RWPE1 (cell line): ENCODE data around the gene CELF6.

Experiments
- CTCF ChIA-PET: fragments of 350-600 bp; sonication (Branson Sonifier 250); formaldehyde crosslinking; extraction: SDS; loops from one replicate; lab custom pipeline; 2021; lab: Yijun Ruan, JAX
- POLR2A ChIA-PET: fragments of 400-600 bp; formaldehyde crosslinking; extraction: SDS; loops from one replicate; lab custom pipeline; 2020; ENCODE audit warnings: antibody characterized with exemption; ENCODE audit not compliant: low non-redundant PET; lab: Yijun Ruan, JAX
- DNase-seq: peaks from one replicate; pipeline ENCODE4 v3.0.0; 2012; ENCODE audit warnings: low spot score
- H3K27ac ChIP-seq: fragments of 450-650 bp; 2 replicates; pipeline ENCODE4 v1.5.1; 2017
- TF ChIP-seq, protein P1 (sequence below): fragments of 450-650 bp; conservative IDR thresholded peaks from 2 replicates; pipeline ENCODE4 v1.5.1; 2017; ENCODE audit warnings: low read depth, mild to moderate bottlenecking

CELF6 gene

DNA sequence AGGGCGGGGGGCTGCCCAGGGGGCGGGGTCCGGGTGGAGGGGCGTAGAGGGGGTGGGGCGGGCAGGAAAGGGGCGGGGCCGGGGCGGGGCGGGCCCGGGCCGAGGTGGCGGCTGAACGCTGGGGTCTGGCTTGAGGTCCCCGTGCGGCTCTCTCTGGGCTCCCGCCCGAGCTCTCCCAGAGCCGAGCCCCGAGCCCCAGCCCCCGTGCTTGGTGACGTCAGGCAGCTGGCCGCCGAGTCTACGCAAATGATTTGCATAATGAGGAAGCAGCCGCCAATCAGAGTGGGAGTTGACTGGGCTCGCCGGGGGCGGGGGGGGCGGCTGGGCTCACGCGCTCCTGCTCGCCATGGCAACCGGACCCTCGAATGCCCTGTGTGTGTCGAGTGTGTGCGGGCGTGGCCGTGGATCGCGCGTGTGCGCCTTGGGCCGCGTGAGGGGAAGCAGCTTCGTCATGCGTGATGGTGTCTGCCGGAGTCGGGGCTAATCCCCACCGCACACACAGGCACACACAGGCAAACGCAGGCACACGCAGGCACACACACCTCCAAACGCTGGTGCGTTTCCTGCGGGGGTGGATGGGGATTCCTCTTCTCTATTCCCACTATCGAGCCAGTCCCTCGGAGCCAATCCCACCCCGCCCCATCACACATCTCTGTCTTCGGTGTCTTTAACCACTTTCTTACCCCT lies at the start of gene CELF6:
Gene CELF6 (minus strand): TSS at position 173 of the 687 bp plus-strand sequence. CDS start 283 bp downstream, outside the sequence.
- ChIA-PET CTCF (no interaction called here), POLR2A (no interaction called here)
- no peak within 1 kb of the TSS for H3K27ac ChIP-seq
- peak; percentile 84 for DNase-seq
- TF ChIP-seq, protein P1, sequence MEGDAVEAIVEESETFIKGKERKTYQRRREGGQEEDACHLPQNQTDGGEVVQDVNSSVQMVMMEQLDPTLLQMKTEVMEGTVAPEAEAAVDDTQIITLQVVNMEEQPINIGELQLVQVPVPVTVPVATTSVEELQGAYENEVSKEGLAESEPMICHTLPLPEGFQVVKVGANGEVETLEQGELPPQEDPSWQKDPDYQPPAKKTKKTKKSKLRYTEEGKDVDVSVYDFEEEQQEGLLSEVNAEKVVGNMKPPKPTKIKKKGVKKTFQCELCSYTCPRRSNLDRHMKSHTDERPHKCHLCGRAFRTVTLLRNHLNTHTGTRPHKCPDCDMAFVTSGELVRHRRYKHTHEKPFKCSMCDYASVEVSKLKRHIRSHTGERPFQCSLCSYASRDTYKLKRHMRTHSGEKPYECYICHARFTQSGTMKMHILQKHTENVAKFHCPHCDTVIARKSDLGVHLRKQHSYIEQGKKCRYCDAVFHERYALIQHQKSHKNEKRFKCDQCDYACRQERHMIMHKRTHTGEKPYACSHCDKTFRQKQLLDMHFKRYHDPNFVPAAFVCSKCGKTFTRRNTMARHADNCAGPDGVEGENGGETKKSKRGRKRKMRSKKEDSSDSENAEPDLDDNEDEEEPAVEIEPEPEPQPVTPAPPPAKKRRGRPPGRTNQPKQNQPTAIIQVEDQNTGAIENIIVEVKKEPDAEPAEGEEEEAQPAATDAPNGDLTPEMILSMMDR = no peak

DNA sequence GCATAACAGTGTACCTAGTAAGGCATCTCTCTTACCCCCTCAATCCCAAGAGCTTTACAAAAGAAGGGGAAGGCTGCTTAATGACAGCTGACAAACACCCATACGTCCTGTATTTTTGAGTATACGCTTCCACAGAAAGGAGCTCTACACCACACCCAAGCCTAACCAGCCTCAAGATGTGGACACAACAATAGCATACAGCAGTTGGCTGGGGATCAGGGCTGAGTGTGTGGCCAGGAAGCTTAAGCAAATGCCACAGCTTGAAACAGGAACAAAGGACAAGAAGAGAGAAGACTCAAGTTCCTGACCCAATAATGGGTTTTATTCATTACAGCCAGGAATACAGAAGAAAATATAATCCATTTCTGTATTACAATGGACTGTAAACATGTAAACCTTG lies 48.9 kb upstream of the CELF6 start:
- TF ChIP-seq, protein P1 = no peak
- no peak for DNase-seq
- POLR2A ChIA-PET = no interaction called here
- CTCF ChIA-PET = interaction anchor here (0.6 to 0.7 kb wide), 2 partner anchors 14 to 252 kb away, joined by 3 to 5 read pairs; no protein-coding TSS in a partner anchor
- H3K27ac ChIP-seq = no peak overlapping the region

DNA sequence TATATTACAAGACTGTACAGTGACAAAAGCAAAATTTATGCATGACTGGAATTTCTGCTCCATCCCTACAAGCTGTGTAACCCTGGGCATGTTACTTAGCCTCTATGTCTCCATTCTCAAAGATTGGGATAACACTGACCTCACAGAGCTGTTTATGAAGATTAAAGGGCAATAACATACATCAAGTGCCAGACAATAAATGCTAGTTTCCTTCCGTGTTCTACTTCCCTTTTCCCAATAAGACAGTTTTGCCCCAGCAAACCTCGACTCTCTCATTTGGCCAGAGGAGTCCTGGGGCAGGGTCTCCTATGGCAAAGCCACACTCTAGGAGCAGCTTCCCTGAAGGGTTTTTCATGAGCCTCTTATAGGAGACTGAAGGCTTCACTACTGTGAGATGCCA lies 48.4 kb upstream of the CELF6 start:
- no peak for DNase-seq
- H3K27ac ChIP-seq = no peak overlapping the region
- ChIA-PET POLR2A (interaction anchor here (0.6 kb wide), 1 partner anchor 414 kb away, joined by 4 read pairs; no protein-coding TSS in a partner anchor), CTCF (interaction anchor here (0.8 kb wide), 1 partner anchor 142 kb away, joined by 3 read pairs; no protein-coding TSS in a partner anchor)
- TF ChIP-seq, protein P1 = no peak

DNA sequence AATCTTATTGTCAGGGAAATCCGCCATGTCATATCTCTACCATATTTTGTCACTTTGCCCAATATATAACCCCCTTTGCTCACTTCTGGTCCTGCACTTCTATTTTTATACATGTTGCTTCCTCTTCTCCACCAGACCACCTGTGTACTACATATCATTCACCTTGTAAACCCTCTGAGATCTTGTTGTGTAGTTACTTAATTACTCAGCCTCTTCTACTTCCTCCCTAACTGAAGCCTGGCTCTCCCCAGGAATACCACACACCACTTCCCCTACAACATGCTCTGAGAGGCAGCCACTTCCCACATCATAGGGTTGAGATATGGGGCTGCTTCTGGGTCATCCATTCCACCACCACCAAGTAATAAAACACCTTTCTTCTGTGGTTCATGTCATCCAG lies 45.9 kb upstream of the CELF6 start:
- no peak for DNase-seq
- TF ChIP-seq, protein P1 = no peak
- ChIA-PET CTCF (interaction anchor here (0.6 kb wide), 2 partner anchors 139 to 1104 kb away, joined by 3 to 4 read pairs; no protein-coding TSS in a partner anchor), POLR2A (no interaction called here)
- H3K27ac ChIP-seq = no peak overlapping the region

DNA sequence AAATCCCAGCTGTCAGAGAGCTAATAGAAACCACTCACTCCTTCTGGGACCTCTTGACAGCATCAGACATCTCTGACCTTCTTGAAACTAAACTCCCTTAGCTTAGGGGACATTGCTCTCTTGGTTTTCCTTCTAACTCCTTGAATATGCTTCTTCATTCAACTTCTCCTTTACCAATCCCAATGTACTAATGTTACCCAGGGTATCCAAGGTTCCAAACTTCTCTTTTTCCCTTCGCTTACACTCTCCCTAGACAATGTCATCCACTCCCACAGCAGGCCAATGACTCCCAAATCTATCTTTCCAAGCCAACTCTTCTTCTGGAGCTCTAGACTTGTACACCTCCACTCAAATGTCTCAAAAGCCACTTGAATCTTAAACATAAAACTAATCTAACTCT lies 41.2 kb upstream of the CELF6 start:
- no peak for DNase-seq
- no peak overlapping the region for H3K27ac ChIP-seq
- POLR2A ChIA-PET = no interaction called here
- TF ChIP-seq, protein P1 = no peak
- CTCF ChIA-PET = interaction anchor here (0.5 kb wide), 1 partner anchor 456 kb away, joined by 3 read pairs; no protein-coding TSS in a partner anchor

DNA sequence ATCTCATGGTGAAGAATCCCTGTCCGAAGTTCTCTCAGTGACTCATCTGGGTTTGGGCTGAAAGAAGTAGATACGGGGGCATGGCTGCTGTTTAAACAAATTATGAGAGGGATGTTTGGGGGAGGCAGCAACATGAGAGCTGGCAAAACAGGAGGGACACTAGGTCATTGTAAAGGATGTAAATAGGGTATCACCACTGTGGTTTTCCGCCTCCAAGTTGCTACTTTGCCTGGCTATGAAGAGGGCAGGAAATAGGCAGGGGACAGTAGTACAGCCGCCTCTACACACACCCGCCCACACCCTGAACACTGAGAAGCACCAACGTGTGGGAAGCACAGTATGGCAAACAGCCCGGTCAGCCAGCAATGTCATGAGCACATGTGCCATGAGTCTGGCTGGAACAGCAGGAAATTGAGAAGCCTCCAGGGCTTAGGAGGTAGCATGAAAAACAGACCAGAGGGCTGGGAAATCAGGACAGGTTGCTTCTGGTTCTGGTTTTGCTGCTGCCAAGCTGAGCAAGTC lies 38.8 kb upstream of the CELF6 start:
- DNase-seq = peak; percentile 53
- H3K27ac ChIP-seq = peak overlapping the region; percentile 73
- ChIA-PET CTCF (no interaction called here), POLR2A (no interaction called here)
- TF ChIP-seq, protein P1 = no peak
